CD8-positive, alpha-beta memory T cell (primary cell): Measurements from ENCODE around the gene NALCN. TPM values are rescaled to one million over a fixed set of nuclear protein-coding genes. Genes with fewer than 3 reads are reported as not detected.

Experiments used
- CTCF ChIA-PET: fragments of 350-600 bp; sonication (Branson Sonifier 250); formaldehyde crosslinking; loops from one replicate; lab custom pipeline; 2021; ENCODE audit warnings: antibody characterized with exemption; lab: Charles Lee
- POLR2A ChIA-PET: fragments of 350-600 bp; sonication (Branson Sonifier 250); formaldehyde crosslinking; loops from one replicate; lab custom pipeline; 2021; ENCODE audit warnings: antibody characterized with exemption; lab: Charles Lee
- DNase-seq, 5 donors: peaks; one replicate each; pipeline versions ENCODE4 v3.0.0 to v3.0.0-alpha.2; 2020 to 2022; ENCODE audit warnings: mixed read lengths in 1 of 5
- H3K27ac ChIP-seq: one replicate; pipeline ENCODE4 v1.7.0; 2013; ENCODE audit warnings: low read depth, mild to moderate bottlenecking, low read length, moderate library complexity
- H3K27me3 ChIP-seq: 2 replicates; pipeline ENCODE4 v1.7.0; 2013; ENCODE audit warnings: low read length, mild to moderate bottlenecking; ENCODE audit not compliant: insufficient read depth, poor library complexity, severe bottlenecking
- H3K36me3 ChIP-seq: 2 replicates; pipeline ENCODE4 v1.7.0; 2013; ENCODE audit warnings: mild to moderate bottlenecking, low read length, moderate library complexity; ENCODE audit not compliant: insufficient read depth
- H3K4me1 ChIP-seq: 2 replicates; pipeline ENCODE4 v1.7.0; 2013; ENCODE audit warnings: mild to moderate bottlenecking, low read length, moderate library complexity; ENCODE audit not compliant: insufficient read depth
- H3K4me3 ChIP-seq: 2 replicates; pipeline ENCODE4 v1.7.0; 2013; ENCODE audit warnings: mild to moderate bottlenecking, low read length
- H3K9me3 ChIP-seq: 2 replicates; pipeline ENCODE4 v1.7.0; 2013; ENCODE audit warnings: mild to moderate bottlenecking, low read length
- H3K27ac Mint-ChIP-seq, 8 donors: one replicate each; pipeline ENCODE4 v1.8.0; 2020 to 2021; ENCODE audit warnings: mixed read lengths in 8 of 8, mild to moderate bottlenecking in 6 of 8, inconsistent platforms in 3 of 8, moderate library complexity in 3 of 8
- H3K27me3 Mint-ChIP-seq, 2 donors: one replicate each; pipeline ENCODE4 v1.8.0; 2020 to 2021; ENCODE audit warnings: mixed read lengths in 2 of 2, mild to moderate bottlenecking in 1 of 2, moderate library complexity in 1 of 2
- H3K36me3 Mint-ChIP-seq, 3 donors: one replicate each; pipeline ENCODE4 v1.8.0; 2020 to 2021; ENCODE audit warnings: mixed read lengths in 3 of 3, inconsistent platforms in 1 of 3, mild to moderate bottlenecking in 1 of 3
- H3K4me1 Mint-ChIP-seq, 3 donors: one replicate each; pipeline ENCODE4 v1.8.0; 2020 to 2021; ENCODE audit warnings: mixed read lengths in 3 of 3, inconsistent platforms in 1 of 3, mild to moderate bottlenecking in 1 of 3
- H3K4me3 Mint-ChIP-seq, 7 donors: one replicate each; pipeline ENCODE4 v1.8.0; 2020 to 2021; ENCODE audit warnings: mixed read lengths in 7 of 7, mild to moderate bottlenecking in 6 of 7, moderate library complexity in 4 of 7, inconsistent platforms in 2 of 7
- H3K9me3 Mint-ChIP-seq, 5 donors: one replicate each; pipeline ENCODE4 v1.8.0; 2020 to 2022; ENCODE audit warnings: mixed read lengths in 5 of 5, mild to moderate bottlenecking in 3 of 5, moderate library complexity in 2 of 5, inconsistent platforms in 1 of 5
- polyA plus RNA-seq: library from polyadenylated mRNA; unstranded; fragments of 300-500 nt; fragmentation: Illumina TruSeq; gene quantifications from one replicate; pipeline ENCODE4 v1.2.3, GENCODE V29; 2021
- total RNA-seq, 2 experiments: library from RNA; stranded (reverse); gene quantifications; one replicate each; pipeline ENCODE4 v1.2.3, GENCODE V29; 2021

NALCN gene
- total and polyA plus RNA-seq, 3 experiments from 2014 or later, result not detected

DNA sequence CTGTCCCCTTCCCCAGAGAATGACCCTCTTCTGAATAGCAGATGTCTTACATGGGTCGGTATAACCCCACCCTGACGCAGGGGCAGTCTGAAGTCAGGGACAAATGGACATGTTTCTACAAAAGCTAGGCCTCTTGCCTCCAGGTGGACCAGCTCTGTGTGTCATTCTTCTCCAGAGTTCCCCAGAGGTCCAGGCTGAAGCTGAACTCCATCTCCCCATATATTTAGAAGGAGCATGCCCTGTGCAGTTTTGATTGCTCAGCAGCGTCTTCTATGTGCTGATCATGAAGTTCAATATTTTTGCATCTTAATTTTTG is 8.8 kb upstream of the NALCN start:
- Mint-ChIP-seq H3K4me3 (no peak overlapping the region), H3K27ac (no peak overlapping the region), H3K27me3 (peaks cover 2 to 13% of the 10 kb centered on the region in 2 donors), H3K36me3 (no peaks in the 10 kb centered on the region), H3K9me3 (peaks cover 0 to 2% (median 0%) of the 10 kb centered on the region in 5 donors), H3K4me1 (no peaks in the 10 kb centered on the region)
- DNase-seq, result no peak
- ChIA-PET CTCF (no interaction called here), POLR2A (no interaction called here)
- Histone ChIP-seq H3K9me3 (no peaks in the 10 kb centered on the region), H3K27ac (no peak overlapping the region), H3K36me3 (no peaks in the 10 kb centered on the region), H3K4me1 (no peaks in the 10 kb centered on the region), H3K4me3 (no peak overlapping the region), H3K27me3 (no peaks in the 10 kb centered on the region)

DNA sequence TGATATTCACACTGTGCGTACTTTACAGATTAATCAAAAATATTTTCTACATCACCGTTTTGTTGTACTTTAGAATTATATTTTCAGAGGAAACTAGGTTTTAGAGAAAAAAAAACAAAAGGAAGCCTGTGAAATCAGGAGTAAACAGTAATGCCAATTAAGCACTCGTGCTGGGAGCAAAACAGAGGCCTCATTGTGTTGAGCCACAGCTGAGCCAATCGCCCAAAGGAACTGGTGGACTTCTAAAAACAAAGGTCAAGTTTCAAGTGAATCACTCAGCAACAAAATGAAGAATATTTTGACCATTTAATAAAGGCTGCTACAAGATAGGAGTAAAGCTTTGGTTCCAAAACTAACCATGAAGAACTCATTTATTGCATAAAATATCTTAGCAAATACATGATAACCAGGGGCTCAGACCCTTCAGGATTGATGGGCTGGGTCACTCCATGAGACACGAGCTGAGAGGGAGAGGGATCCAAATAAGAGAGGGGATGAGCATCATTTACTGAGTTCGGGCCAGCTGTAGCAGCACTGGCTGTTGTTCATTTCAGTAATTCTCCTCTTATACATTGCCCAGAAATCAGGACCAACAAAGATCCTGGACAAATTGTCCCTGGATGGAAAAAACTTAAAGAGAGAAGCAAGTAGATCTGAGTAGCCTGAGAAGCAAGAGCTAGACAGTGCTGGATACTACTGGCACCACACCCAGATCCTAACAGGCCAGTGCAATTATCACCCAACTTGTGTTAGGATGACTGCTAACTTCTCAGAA is 8.3 kb upstream of the NALCN start:
- Mint-ChIP-seq H3K9me3 (peaks cover 0 to 2% (median 0%) of the 10 kb centered on the region in 5 donors), H3K4me3 (no peak overlapping the region), H3K27ac (no peak overlapping the region), H3K36me3 (no peaks in the 10 kb centered on the region), H3K4me1 (no peaks in the 10 kb centered on the region), H3K27me3 (peaks cover 2 to 11% of the 10 kb centered on the region in 2 donors)
- ChIA-PET POLR2A (no interaction called here), CTCF (no interaction called here)
- Histone ChIP-seq H3K27me3 (no peaks in the 10 kb centered on the region), H3K27ac (no peak overlapping the region), H3K4me3 (no peak overlapping the region), H3K36me3 (no peaks in the 10 kb centered on the region), H3K4me1 (no peaks in the 10 kb centered on the region), H3K9me3 (no peaks in the 10 kb centered on the region)
- DNase-seq, result no peak

DNA sequence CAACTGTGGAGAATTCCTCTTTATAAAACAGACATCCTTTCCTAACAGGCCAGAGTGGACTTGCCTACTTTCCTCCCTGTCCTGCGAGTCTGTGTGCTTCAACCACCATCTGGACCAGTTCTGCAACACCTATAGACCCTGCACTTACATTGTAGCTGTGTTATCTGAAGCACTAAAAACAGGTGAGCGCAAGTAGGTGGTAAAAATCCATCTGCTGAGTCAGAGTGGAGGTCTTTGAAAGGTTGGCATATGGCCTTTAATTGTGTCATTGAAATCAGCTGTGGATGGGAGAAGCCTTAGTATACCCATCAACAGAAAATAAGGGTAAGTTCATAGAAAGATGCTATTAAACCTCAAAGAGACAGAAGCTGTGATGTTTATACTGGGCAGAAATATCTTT is 7.6 kb upstream of the NALCN start:
- H3K27me3 ChIP-seq, result no peaks in the 10 kb centered on the region
- ChIA-PET CTCF (no interaction called here), POLR2A (no interaction called here)
- Mint-ChIP-seq H3K27me3 (peaks cover 5 to 13% of the 10 kb centered on the region in 2 donors), H3K4me1 (no peaks in the 10 kb centered on the region), H3K9me3 (peaks cover 0 to 2% (median 2%) of the 10 kb centered on the region in 5 donors), H3K4me3 (no peak overlapping the region), H3K27ac (no peak overlapping the region), H3K36me3 (no peaks in the 10 kb centered on the region)
- no peaks in the 10 kb centered on the region for H3K4me1 ChIP-seq
- H3K9me3 ChIP-seq, result no peaks in the 10 kb centered on the region
- no peak for DNase-seq
- H3K27ac ChIP-seq, result no peak overlapping the region
- H3K4me3 ChIP-seq, result no peak overlapping the region
- no peaks in the 10 kb centered on the region for H3K36me3 ChIP-seq

DNA sequence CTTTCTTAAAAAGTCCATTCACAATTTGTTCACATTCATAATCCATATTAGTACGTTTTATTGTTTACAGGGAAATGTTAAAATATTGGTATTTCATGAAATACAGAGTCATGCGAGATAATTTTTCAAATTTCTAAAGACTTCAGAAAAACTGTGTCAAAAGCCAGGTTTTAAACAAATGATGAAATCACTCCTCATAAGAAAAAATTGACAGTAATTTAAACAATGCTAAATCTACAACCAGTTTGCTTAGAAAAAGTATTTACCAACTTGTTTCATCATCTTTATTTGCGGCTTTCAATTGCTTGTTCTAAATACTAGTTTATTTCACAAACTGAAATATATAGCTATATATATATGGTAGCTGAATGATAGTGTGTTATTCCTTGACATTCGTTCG is 1.2 kb upstream of the NALCN start:
- Histone ChIP-seq H3K27me3 (no peaks in the 10 kb centered on the region), H3K36me3 (no peaks in the 10 kb centered on the region), H3K9me3 (no peaks in the 10 kb centered on the region), H3K4me1 (no peaks in the 10 kb centered on the region), H3K4me3 (no peak overlapping the region), H3K27ac (no peak overlapping the region)
- peak overlapping the region in 1 of 7 donors; percentile 33 for H3K4me3 Mint-ChIP-seq
- POLR2A ChIA-PET, result no interaction called here
- H3K4me1 Mint-ChIP-seq, result peaks cover 0 to 12% (median 6%) of the 10 kb centered on the region in 3 donors
- H3K36me3 Mint-ChIP-seq, result no peaks in the 10 kb centered on the region
- H3K27me3 Mint-ChIP-seq, result peaks cover 23 to 44% of the 10 kb centered on the region in 2 donors
- DNase-seq, result no peak
- no peak overlapping the region for H3K27ac Mint-ChIP-seq
- CTCF ChIA-PET, result no interaction called here
- peaks cover 0 to 2% (median 0%) of the 10 kb centered on the region in 5 donors for H3K9me3 Mint-ChIP-seq

DNA sequence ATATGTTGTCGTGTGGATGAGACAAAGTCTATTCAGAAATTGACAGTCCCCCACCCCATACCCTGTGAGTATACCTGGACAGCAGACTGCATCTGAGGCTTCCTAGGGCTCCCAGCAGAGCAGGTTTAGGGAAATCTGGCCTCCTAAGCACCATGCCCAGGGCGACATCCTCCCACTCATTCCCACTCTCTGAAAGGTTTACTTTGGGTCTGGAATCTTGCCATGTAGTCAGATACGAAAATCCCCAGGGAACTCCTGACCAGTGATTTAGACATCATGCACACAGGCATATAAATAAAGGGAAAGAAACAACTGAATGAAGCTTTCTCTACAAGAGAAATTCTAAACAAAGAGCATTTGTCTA is 717 bp upstream of the NALCN start:
- DNase-seq, result no peak
- Histone ChIP-seq H3K9me3 (no peaks in the 10 kb centered on the region), H3K36me3 (no peaks in the 10 kb centered on the region), H3K27ac (no peak overlapping the region), H3K4me1 (no peaks in the 10 kb centered on the region), H3K27me3 (no peaks in the 10 kb centered on the region), H3K4me3 (no peak overlapping the region)
- H3K9me3 Mint-ChIP-seq, result peaks cover 0 to 2% (median 0%) of the 10 kb centered on the region in 5 donors
- no peak overlapping the region for H3K27ac Mint-ChIP-seq
- H3K36me3 Mint-ChIP-seq, result no peaks in the 10 kb centered on the region
- H3K4me1 Mint-ChIP-seq, result peaks cover 0 to 12% (median 6%) of the 10 kb centered on the region in 3 donors
- ChIA-PET POLR2A (no interaction called here), CTCF (no interaction called here)
- H3K4me3 Mint-ChIP-seq, result peak overlapping the region in 3 of 7 donors; percentile 33 to 78 (median 53)
- peaks cover 23 to 48% of the 10 kb centered on the region in 2 donors for H3K27me3 Mint-ChIP-seq

DNA sequence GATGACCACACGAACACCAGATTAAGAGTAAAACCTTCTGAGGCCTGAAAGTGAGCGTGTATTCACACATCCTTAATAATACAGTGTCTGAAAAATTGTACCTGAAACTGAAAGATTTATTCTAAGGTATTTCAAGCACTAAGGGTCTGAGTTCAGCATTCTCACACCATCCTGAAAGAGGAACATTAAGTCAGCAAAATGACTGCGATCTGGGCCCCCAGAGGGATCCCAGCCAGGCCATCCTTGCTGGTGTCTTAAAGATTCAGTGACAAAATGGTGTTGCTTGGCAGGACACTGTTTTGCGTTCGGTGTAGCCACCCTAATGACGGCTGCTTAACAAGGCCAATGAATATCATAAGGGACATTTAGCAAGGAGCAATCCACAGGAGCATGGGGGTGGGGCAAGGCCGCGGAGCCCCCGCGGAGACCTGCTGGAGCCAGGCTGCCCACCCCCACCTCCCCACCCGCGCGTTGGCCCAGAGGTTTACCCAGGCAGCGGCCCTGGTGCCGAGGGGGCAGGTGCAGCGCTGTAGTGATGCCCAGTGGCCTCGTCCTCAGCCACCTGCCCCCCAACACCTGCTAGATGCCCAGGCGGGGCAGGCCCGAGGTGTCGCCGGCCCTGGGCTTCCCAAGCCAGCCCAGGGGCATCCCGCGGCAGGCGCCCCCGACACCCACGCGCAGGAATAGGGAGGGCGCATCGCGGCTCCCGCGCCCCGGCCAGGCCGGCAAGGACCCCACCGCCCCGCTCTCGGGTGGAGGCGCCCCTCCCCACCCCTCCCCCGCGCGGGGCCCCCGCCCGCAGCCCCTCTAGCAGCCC is 742 bp downstream of the NALCN start:
- no peak for DNase-seq
- H3K9me3 Mint-ChIP-seq, result peaks cover 0 to 3% (median 0%) of the 10 kb centered on the region in 5 donors
- H3K4me3 ChIP-seq, result no peak overlapping the region
- no peaks in the 10 kb centered on the region for H3K36me3 ChIP-seq
- peaks cover 0 to 12% (median 6%) of the 10 kb centered on the region in 3 donors for H3K4me1 Mint-ChIP-seq
- H3K9me3 ChIP-seq, result no peaks in the 10 kb centered on the region
- H3K27me3 ChIP-seq, result no peaks in the 10 kb centered on the region
- H3K4me3 Mint-ChIP-seq, result no peak overlapping the region
- no peaks in the 10 kb centered on the region for H3K36me3 Mint-ChIP-seq
- no peaks in the 10 kb centered on the region for H3K4me1 ChIP-seq
- H3K27ac Mint-ChIP-seq, result no peak overlapping the region
- peaks cover 23 to 48% of the 10 kb centered on the region in 2 donors for H3K27me3 Mint-ChIP-seq
- ChIA-PET POLR2A (no interaction called here), CTCF (no interaction called here)
- no peak overlapping the region for H3K27ac ChIP-seq

DNA sequence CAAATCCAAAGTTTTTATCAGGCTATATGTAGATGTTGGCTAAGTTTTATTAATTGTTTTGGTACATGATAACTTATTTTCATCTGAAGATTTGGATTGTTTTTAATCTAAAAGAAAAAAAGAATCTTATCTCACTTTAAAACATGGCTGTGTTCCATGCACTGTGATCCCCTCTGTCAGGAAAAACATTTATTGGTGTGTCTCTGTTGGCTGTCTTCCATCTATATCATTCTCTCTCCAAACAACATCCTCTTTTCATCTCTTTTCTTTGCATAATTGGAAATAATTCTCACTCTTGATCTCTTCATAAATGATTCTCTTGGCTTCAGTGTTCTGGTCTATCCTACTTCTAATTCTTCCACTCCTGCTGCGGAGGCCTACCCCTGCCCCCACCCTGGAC is 4.2 kb downstream of the NALCN start:
- ChIA-PET CTCF (no interaction called here), POLR2A (no interaction called here)
- Histone ChIP-seq H3K9me3 (no peaks in the 10 kb centered on the region), H3K4me3 (no peak overlapping the region), H3K4me1 (no peaks in the 10 kb centered on the region), H3K36me3 (no peaks in the 10 kb centered on the region), H3K27ac (no peak overlapping the region), H3K27me3 (no peaks in the 10 kb centered on the region)
- Mint-ChIP-seq H3K27me3 (peaks cover 16 to 30% of the 10 kb centered on the region in 2 donors), H3K36me3 (no peaks in the 10 kb centered on the region), H3K9me3 (peaks cover 0 to 7% (median 0%) of the 10 kb centered on the region in 5 donors), H3K4me3 (no peak overlapping the region), H3K4me1 (peaks cover 0 to 11% (median 5%) of the 10 kb centered on the region in 3 donors), H3K27ac (no peak overlapping the region)
- no peak for DNase-seq

DNA sequence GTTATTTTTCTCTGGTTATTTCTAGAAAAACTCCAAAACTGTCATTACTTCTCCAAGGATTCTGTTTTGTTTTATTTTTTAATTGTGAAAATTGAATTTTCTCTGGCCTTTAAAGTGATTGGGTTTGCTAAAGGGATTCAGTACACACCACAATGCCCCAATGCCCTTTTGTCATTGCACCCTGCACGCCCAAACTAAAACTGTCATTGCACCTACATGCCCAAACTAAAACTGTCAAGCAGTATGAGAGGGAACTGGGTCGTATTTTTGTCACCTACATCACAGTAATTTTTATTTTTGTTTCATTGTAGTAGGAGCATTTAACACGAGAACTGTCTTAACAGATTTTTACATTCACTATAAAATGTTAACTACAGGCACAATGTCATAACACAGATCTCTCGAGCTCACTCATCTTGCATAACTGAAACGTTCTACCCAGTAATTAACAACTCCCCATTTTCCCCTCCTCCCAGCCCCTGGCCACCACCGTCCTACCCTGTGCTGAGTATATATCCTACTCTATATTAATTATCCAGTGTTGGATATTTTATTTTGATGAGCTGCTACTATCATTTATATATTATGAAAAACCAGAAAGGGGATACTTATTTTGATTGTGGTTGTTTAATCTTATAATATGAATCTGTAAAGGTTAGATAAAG is 7.2 kb downstream of the NALCN start:
- CTCF ChIA-PET, result no interaction called here
- H3K9me3 ChIP-seq, result no peaks in the 10 kb centered on the region
- no peak overlapping the region for H3K27ac ChIP-seq
- no peaks in the 10 kb centered on the region for H3K27me3 ChIP-seq
- Mint-ChIP-seq H3K9me3 (peaks cover 0 to 10% (median 0%) of the 10 kb centered on the region in 5 donors), H3K4me1 (no peaks in the 10 kb centered on the region), H3K36me3 (no peaks in the 10 kb centered on the region), H3K4me3 (no peak overlapping the region), H3K27ac (no peak overlapping the region), H3K27me3 (peaks cover 6 to 10% of the 10 kb centered on the region in 2 donors)
- no peak for DNase-seq
- POLR2A ChIA-PET, result no interaction called here
- H3K36me3 ChIP-seq, result no peaks in the 10 kb centered on the region
- no peaks in the 10 kb centered on the region for H3K4me1 ChIP-seq
- H3K4me3 ChIP-seq, result no peak overlapping the region
